GM12878 (cell line): Measurements from ENCODE around the gene PAXX. TPM values are rescaled to one million over a fixed set of nuclear protein-coding genes. Genes with fewer than 3 reads are reported as not detected.

Source experiments
- ATAC-seq: fragments of 200-7000 bp; cut with Tn5 transposase; 3 replicates; pipeline ENCODE4 v1.9.1; 2020; ENCODE audit warnings: mild to moderate bottlenecking, moderate library complexity
- BruUV-seq: library from RNA; stranded (reverse); fragments of 400-500 nt; replicated peaks from 2 replicates; lab custom pipeline; 2021; lab: Mats Ljungman, UMichigan
- CTCF ChIA-PET: fragments of 300-600 bp; sonication (Branson Sonifier 250); formaldehyde crosslinking; extraction: SDS; loops from one replicate; lab custom pipeline; 2021; ENCODE audit warnings: inconsistent platforms; lab: Yijun Ruan, JAX
- POLR2A ChIA-PET: fragments of 350-600 bp; formaldehyde crosslinking; extraction: SDS; loops from one replicate; lab custom pipeline; 2021; ENCODE audit warnings: inconsistent platforms; lab: Charles Lee
- RAD21 ChIA-PET: fragments of 300-600 bp; sonication (Branson Sonifier 250); formaldehyde crosslinking; loops from one replicate; lab custom pipeline; 2023; ENCODE audit warnings: antibody characterized with exemption; ENCODE audit not compliant: unreplicated experiment; lab: Charles Lee
- SMC1A ChIA-PET: fragments of 300-600 bp; sonication (Branson Sonifier 250); formaldehyde crosslinking; loops from one replicate; lab custom pipeline; 2023; ENCODE audit not compliant: unreplicated experiment, uncharacterized antibody; lab: Charles Lee
- DNase-seq: peaks from one replicate; pipeline ENCODE4 v3.0.0-alpha.2; 2011; ENCODE audit warnings: low read depth, low spot score
- FAIRE-seq: peaks from 3 replicates; lab custom pipeline; 2011; peaks lifted over from hg19 to GRCh38; lab: Jason Lieb, UNC
- H2AFZ ChIP-seq: 2 replicates; pipeline ENCODE4 v1.6.0; 2011; ENCODE audit warnings: low read depth, low read length, control low read depth; ENCODE audit not compliant: control insufficient read depth
- H3K27ac ChIP-seq: 2 replicates; pipeline ENCODE4 v1.5.1; 2011; ENCODE audit warnings: control low read depth; ENCODE audit not compliant: control insufficient read depth, insufficient read depth
- H3K27me3 ChIP-seq, 2 experiments: replicated peaks in 1 of 2; 2 replicates each; pipeline versions ENCODE4 v1.6.0 to v1.6.1; 2011; ENCODE audit warnings: low read length in 1 of 2; ENCODE audit not compliant: control insufficient read depth in 2 of 2, insufficient read depth in 2 of 2
- H3K36me3 ChIP-seq, 2 experiments: 2 replicates each; pipeline ENCODE4 v1.5.1; 2011; ENCODE audit warnings: low read length in 1 of 2; ENCODE audit not compliant: control insufficient read depth in 2 of 2, insufficient read depth in 2 of 2
- H3K4me1 ChIP-seq: 2 replicates; pipeline ENCODE4 v1.6.1; 2011; ENCODE audit warnings: mild to moderate bottlenecking, low read length, moderate library complexity, mixed read lengths; ENCODE audit not compliant: control insufficient read depth, insufficient read depth
- H3K4me2 ChIP-seq: 2 replicates; pipeline ENCODE4 v1.6.0; 2011; ENCODE audit warnings: control low read depth; ENCODE audit not compliant: control insufficient read depth, insufficient read depth
- H3K4me3 ChIP-seq: fragments of 200-600 bp; sonication (generic); 2 replicates; pipeline ENCODE4 v1.5.1; 2016
- H3K79me2 ChIP-seq: 2 replicates; pipeline ENCODE4 v1.6.0; 2011; ENCODE audit warnings: low read length; ENCODE audit not compliant: control insufficient read depth, insufficient read depth
- H3K9ac ChIP-seq: 2 replicates; pipeline ENCODE4 v1.8.0; 2011; ENCODE audit warnings: low read length, control low read depth, mixed read lengths; ENCODE audit not compliant: control insufficient read depth, insufficient read depth
- H3K9me3 ChIP-seq: replicated peaks from 3 replicates; pipeline ENCODE4 v1.5.1; 2011; ENCODE audit warnings: mild to moderate bottlenecking, low read length; ENCODE audit not compliant: control insufficient read depth, insufficient read depth
- H4K20me1 ChIP-seq: 2 replicates; pipeline ENCODE4 v1.6.0; 2011; ENCODE audit not compliant: control insufficient read depth, insufficient read depth
- CEBPB ChIP-seq, 2 experiments: fragments of 150-350 bp in 1 of 2; IDR thresholded peaks; 2 replicates each; pipeline ENCODE4 v1.6.1; 2012 to 2014; ENCODE audit warnings: low read depth in 2 of 2, low read length in 2 of 2, borderline replicate concordance in 1 of 2, inconsistent platforms in 1 of 2
- MXI1 ChIP-seq: fragments of 150-350 bp; IDR thresholded peaks from 2 replicates; pipeline ENCODE4 v1.6.1; 2011; ENCODE audit warnings: low read depth, mild to moderate bottlenecking, inconsistent platforms, low read length, improper control_type of control experiment
- MYB ChIP-seq: fragments of 150-350 bp; IDR thresholded peaks from 2 replicates; pipeline ENCODE4 v1.6.1; 2014; ENCODE audit warnings: mild to moderate bottlenecking, low read depth, low read length, borderline replicate concordance
- SREBF2 ChIP-seq: IDR thresholded peaks from 2 replicates; pipeline ENCODE4 v1.6.1; 2012; ENCODE audit warnings: mild to moderate bottlenecking, low read length
- ZNF217 ChIP-seq: fragments of 450-650 bp; IDR thresholded peaks from 2 replicates; pipeline ENCODE4 v1.6.1; 2017; ENCODE audit warnings: antibody characterized with exemption, mild to moderate bottlenecking
- WGBS: methylation state at CpG from one replicate; pipeline ENCODE4 v1.1.6; 2016; ENCODE audit warnings: low lambda C conversion rate; ENCODE audit not compliant: insufficient replicate concordance, insufficient coverage; ENCODE audit errors: missing lambda C conversion rate; 5-methylcytosine and 5-hydroxymethylcytosine counted together
- in situ Hi-C: fragments of 300-500 bp; cut with MboI; formaldehyde crosslinking; loops from 9 replicates; pipeline ENCODE4 v1.14.3; 2018; ENCODE audit warnings: mixed read lengths
- intact Hi-C: fragments of 100-400 bp; cut with micrococcal nuclease; formaldehyde crosslinking; loops from one replicate; pipeline ENCODE4 v1.14.2; 2022; ENCODE audit not compliant: unreplicated experiment
- polyA plus RNA-seq, 11 experiments: library from polyadenylated mRNA; depleted of rRNA in 4 of 11; unstranded in 6 of 11; stranded (reverse) in 5 of 11; fragments of >200 nt; fragmentation: Nextera tagmentation in 4 of 11; fragmentation: Illumina TruSeq in 1 of 11; extraction: Ambion mirVana in 4 of 11; extraction: Trizol in 1 of 11; gene quantifications; 1 replicate in 1 of 11; 2 replicates in 10 of 11; pipeline versions ENCODE4 v1.2.1 to v1.2.3, GENCODE V29; 2011 to 2016; ENCODE audit warnings: inconsistent platforms in 2 of 11, missing spikeins in 2 of 11, low read depth in 1 of 11
- total RNA-seq, 4 experiments: library from RNA; depleted of rRNA in 3 of 4; stranded (reverse); fragments of >200 nt in 3 of 4; fragmentation: Illumina TruSeq in 1 of 4; extraction: Trizol in 1 of 4; gene quantifications; 2 replicates each; pipeline versions ENCODE4 v1.2.1 to v1.2.3, GENCODE V29; 2013 to 2021
- TF ChIP-seq, protein P1 (sequence below): fragments of 450-650 bp; conservative IDR thresholded peaks from 2 replicates; pipeline ENCODE4 v1.6.1; 2017; ENCODE audit warnings: mild to moderate bottlenecking, moderate library complexity
- TF ChIP-seq, protein P2 (sequence below): IDR thresholded peaks from 2 replicates; pipeline ENCODE4 v1.6.1; 2012; ENCODE audit warnings: low read depth, low read length, improper control_type of control experiment
- TF ChIP-seq, protein P3 (sequence below), 3 experiments: IDR thresholded peaks in 2 of 3; conservative IDR thresholded peaks in 1 of 3; 2 replicates each; pipeline ENCODE4 v1.5.1; 2011; ENCODE audit warnings: low read depth in 3 of 3, low read length in 3 of 3, mild to moderate bottlenecking in 3 of 3, control low read depth in 2 of 3, moderate library complexity in 2 of 3, inconsistent platforms in 1 of 3, mixed read lengths in 1 of 3; ENCODE audit not compliant: control insufficient read depth in 2 of 3, insufficient read depth in 1 of 3; ENCODE audit errors: extremely low read depth in 1 of 3

PAXX gene
- total and polyA plus RNA-seq, 10 of the 15 experiments (the other 5 are each of a cell fraction or from before 2014, with no cell fraction given): 0.18 to 60.6 (median 29.5) TPM

DNA sequence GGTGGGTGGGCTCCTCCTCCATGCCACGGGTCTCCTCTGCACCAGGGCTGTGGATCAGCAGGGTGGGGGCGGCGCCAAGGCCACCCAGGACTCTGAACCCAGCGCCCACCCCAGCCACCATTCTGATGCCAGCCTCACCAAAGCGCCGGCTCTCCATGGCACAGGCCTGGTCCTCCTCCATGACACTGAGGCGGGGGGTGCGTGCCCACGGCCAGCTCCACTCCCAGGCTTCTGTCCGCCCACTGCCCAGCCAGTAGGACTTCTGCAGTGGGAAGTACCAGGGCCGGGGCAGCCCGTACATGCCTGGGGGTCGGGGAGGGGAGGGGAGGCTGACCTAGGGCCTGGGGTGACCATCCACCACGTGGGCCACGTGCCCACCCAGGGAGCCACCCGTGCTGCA is 24.2 kb downstream of the PAXX start:
- Histone ChIP-seq H3K9me3 (no peaks in the 10 kb centered on the region; the same call in 2 of the 3 replicates), H3K27ac (no peak overlapping the region), H3K36me3 (no peaks in the 10 kb centered on the region), H3K9ac (no peak overlapping the region), H3K4me2 (no peak overlapping the region), H2AFZ (no peak overlapping the region), H4K20me1 (no peaks in the 10 kb centered on the region), H3K79me2 (no peaks in the 10 kb centered on the region), H3K4me3 (no peak overlapping the region), H3K4me1 (no peaks in the 10 kb centered on the region), H3K27me3 (no peaks in the 10 kb centered on the region)
- DNase-seq (no peak), FAIRE-seq (no peak), ATAC-seq (no peak)
- ChIA-PET POLR2A (no interaction called here), RAD21 (no interaction called here), SMC1A (no interaction called here), CTCF (no interaction called here)
- TF ChIP-seq CEBPB (IDR thresholded peaks at IDR 0.05; ENCODE audit: borderline replicate concordance in 1 of 2, low read depth in 2 of 2, low read length in 2 of 2) (no peak), ZNF217 (no peak), MXI1 (no peak), MYB (no peak), SREBF2 (no peak)
- TF ChIP-seq, protein P1, sequence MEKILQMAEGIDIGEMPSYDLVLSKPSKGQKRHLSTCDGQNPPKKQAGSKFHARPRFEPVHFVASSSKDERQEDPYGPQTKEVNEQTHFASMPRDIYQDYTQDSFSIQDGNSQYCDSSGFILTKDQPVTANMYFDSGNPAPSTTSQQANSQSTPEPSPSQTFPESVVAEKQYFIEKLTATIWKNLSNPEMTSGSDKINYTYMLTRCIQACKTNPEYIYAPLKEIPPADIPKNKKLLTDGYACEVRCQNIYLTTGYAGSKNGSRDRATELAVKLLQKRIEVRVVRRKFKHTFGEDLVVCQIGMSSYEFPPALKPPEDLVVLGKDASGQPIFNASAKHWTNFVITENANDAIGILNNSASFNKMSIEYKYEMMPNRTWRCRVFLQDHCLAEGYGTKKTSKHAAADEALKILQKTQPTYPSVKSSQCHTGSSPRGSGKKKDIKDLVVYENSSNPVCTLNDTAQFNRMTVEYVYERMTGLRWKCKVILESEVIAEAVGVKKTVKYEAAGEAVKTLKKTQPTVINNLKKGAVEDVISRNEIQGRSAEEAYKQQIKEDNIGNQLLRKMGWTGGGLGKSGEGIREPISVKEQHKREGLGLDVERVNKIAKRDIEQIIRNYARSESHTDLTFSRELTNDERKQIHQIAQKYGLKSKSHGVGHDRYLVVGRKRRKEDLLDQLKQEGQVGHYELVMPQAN: no peak
- TF ChIP-seq, protein P2, sequence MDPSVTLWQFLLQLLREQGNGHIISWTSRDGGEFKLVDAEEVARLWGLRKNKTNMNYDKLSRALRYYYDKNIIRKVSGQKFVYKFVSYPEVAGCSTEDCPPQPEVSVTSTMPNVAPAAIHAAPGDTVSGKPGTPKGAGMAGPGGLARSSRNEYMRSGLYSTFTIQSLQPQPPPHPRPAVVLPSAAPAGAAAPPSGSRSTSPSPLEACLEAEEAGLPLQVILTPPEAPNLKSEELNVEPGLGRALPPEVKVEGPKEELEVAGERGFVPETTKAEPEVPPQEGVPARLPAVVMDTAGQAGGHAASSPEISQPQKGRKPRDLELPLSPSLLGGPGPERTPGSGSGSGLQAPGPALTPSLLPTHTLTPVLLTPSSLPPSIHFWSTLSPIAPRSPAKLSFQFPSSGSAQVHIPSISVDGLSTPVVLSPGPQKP: no peak
- TF ChIP-seq, protein P3, sequence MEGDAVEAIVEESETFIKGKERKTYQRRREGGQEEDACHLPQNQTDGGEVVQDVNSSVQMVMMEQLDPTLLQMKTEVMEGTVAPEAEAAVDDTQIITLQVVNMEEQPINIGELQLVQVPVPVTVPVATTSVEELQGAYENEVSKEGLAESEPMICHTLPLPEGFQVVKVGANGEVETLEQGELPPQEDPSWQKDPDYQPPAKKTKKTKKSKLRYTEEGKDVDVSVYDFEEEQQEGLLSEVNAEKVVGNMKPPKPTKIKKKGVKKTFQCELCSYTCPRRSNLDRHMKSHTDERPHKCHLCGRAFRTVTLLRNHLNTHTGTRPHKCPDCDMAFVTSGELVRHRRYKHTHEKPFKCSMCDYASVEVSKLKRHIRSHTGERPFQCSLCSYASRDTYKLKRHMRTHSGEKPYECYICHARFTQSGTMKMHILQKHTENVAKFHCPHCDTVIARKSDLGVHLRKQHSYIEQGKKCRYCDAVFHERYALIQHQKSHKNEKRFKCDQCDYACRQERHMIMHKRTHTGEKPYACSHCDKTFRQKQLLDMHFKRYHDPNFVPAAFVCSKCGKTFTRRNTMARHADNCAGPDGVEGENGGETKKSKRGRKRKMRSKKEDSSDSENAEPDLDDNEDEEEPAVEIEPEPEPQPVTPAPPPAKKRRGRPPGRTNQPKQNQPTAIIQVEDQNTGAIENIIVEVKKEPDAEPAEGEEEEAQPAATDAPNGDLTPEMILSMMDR (IDR thresholded peaks at IDR 0.05 in 2 of 3, conservative IDR thresholded peaks at IDR 0.05 in 1 of 3; ENCODE audit: control insufficient read depth in 2 of 3, extremely low read depth in 1 of 3, insufficient read depth in 1 of 3, low read depth in 3 of 3, low read length in 3 of 3): no peak
- no TSS peak for BruUV-seq
- in situ Hi-C loops (no loop called here), intact Hi-C loops (no loop called here)
- WGBS: 81% methylated on average over 15 of the region's 16 CpGs
